ENCODE results near the gene RUNX1. TPM values are rescaled to one million over a fixed set of nuclear protein-coding genes. Genes with fewer than 3 reads are reported as not detected.
A peak's percentile ranks its signal among the peaks of the same experiment; 100 is the strongest.

Gene RUNX1
- total and polyA plus RNA-seq, 4 donors = 23.3 to 100 (median 33.4) TPM

DNA sequence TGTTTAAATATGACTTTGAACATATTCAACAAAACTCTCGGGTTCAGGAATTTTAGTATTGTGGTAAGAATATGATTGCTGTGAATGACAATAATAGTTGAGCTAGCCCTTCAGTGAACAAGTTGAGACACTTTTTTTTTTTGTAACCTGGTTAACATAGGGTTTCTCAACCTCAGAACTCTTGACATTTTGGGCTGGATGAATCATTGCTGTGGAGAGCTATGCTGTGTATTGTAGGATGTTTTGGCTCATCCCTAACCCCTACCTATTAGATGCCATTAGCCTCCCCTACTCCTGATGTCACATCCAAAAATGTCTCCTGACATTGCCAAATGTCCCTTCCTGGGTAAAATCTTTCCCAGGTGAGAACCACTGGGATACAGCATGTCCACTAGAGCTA is 113.7 kb downstream of the RUNX1 start:
- H3K4me3 ChIP-seq = no peak overlapping the region
- TF ChIP-seq, protein P1, sequence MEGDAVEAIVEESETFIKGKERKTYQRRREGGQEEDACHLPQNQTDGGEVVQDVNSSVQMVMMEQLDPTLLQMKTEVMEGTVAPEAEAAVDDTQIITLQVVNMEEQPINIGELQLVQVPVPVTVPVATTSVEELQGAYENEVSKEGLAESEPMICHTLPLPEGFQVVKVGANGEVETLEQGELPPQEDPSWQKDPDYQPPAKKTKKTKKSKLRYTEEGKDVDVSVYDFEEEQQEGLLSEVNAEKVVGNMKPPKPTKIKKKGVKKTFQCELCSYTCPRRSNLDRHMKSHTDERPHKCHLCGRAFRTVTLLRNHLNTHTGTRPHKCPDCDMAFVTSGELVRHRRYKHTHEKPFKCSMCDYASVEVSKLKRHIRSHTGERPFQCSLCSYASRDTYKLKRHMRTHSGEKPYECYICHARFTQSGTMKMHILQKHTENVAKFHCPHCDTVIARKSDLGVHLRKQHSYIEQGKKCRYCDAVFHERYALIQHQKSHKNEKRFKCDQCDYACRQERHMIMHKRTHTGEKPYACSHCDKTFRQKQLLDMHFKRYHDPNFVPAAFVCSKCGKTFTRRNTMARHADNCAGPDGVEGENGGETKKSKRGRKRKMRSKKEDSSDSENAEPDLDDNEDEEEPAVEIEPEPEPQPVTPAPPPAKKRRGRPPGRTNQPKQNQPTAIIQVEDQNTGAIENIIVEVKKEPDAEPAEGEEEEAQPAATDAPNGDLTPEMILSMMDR (IDR thresholded peaks at IDR 0.05; ENCODE audit: control extremely low read depth, extremely low read depth) = no peak
- H3K9ac ChIP-seq (ENCODE audit: insufficient read depth in 1 of 2, low read length in 2 of 2) = no peak overlapping the region
- no peaks in the 10 kb centered on the region for H3K36me3 ChIP-seq (ENCODE audit: control insufficient read depth in 4 of 4, insufficient read depth in 4 of 4, low read length in 4 of 4)
- WGBS, 2 donors = 89 to 95% methylated on average over 1 of the region's 1 CpG
- ATAC-seq (ENCODE audit: insufficient read depth, low FRiP score) = no peak
- H3K27ac ChIP-seq (ENCODE audit: low read depth in 1 of 2, low read length in 1 of 2) = no peak overlapping the region
- H3K9me3 ChIP-seq (ENCODE audit: control insufficient read depth in 4 of 4, insufficient read depth in 3 of 4, low read length in 3 of 4) = no peaks in the 10 kb centered on the region
- H3K4me1 ChIP-seq (ENCODE audit: control insufficient read depth in 5 of 5, insufficient read depth in 5 of 5, low read length in 5 of 5) = peaks cover 0 to 16% (median 3%) of the 10 kb centered on the region in 5 donors
- H3K27me3 ChIP-seq (ENCODE audit: control insufficient read depth in 3 of 3, insufficient read depth in 3 of 3, low read length in 2 of 3) = no peaks in the 10 kb centered on the region
- DNase-seq = no peak

DNA sequence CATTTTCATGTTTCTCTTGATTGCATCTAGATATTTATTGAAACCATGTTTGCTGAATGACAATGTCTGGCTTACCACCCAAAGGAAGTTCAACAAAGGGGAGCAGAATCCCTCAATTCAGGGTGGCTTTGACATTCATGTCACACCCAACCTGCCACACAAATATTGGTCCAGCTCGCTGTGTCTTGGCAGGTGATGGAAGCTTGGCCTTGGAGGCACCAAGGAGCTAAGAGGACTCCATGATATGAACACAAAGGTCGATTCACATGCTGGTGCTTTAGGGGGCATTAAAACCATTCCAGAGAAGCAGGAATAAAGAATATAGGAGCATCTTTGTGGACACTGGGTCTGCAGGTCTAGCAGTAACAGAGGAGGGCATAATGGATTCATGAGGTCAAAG is 114.8 kb downstream of the RUNX1 start:
- TF ChIP-seq, protein P1 (IDR thresholded peaks at IDR 0.05; ENCODE audit: control extremely low read depth, extremely low read depth) = no peak
- Histone ChIP-seq H3K27ac (ENCODE audit: low read depth in 1 of 2, low read length in 1 of 2) (no peak overlapping the region), H3K27me3 (ENCODE audit: control insufficient read depth in 3 of 3, insufficient read depth in 3 of 3, low read length in 2 of 3) (peaks cover 0 to 2% (median 0%) of the 10 kb centered on the region in 3 donors), H3K4me3 (no peak overlapping the region), H3K36me3 (ENCODE audit: control insufficient read depth in 4 of 4, insufficient read depth in 4 of 4, low read length in 4 of 4) (no peaks in the 10 kb centered on the region), H3K4me1 (ENCODE audit: control insufficient read depth in 5 of 5, insufficient read depth in 5 of 5, low read length in 5 of 5) (peaks cover 0 to 16% (median 3%) of the 10 kb centered on the region in 5 donors), H3K9me3 (ENCODE audit: control insufficient read depth in 4 of 4, insufficient read depth in 3 of 4, low read length in 3 of 4) (no peaks in the 10 kb centered on the region), H3K9ac (ENCODE audit: insufficient read depth in 1 of 2, low read length in 2 of 2) (no peak overlapping the region)
- no peak for DNase-seq
- no peak for ATAC-seq (ENCODE audit: insufficient read depth, low FRiP score)
- 80 to 93% methylated on average over 2 of the region's 2 CpGs for WGBS, 2 donors

DNA sequence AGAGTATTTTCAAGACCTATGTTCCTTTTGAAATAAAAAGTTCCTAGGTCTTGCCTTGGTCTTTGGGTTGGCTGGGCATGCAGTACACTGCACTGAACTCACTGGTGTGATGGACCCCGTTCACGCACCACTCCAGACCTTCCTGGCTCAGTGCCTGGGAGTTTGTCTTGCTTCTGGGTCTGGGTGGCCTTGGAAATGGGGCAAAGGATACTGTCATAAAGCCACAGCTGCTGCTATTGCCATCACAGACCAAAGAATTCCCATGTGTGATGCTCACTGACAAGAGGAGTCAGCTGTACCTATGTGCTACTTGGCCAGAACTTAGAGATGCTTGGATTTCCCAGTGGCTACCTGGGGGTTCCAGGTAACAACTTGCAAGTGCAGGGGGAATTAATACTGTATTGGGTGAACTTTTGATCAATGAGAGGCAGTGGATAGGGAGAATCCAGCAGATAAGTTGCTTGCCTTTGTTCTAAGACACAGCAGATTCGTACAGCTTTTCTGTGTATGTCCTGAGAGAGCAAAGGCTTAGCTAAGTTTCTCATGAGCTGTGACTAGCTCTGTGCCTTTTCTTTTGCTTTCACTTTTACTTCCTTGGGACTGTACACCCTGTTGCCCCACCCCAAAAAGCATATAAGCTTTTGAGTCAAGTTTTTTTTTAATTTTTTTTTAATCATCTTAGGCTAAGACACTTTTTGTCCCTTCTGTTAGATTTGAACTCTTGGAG is 115.3 kb downstream of the RUNX1 start:
- H3K27me3 ChIP-seq (ENCODE audit: control insufficient read depth in 3 of 3, insufficient read depth in 3 of 3, low read length in 2 of 3) = peaks cover 0 to 2% (median 0%) of the 10 kb centered on the region in 3 donors
- peaks cover 0 to 18% (median 3%) of the 10 kb centered on the region in 5 donors for H3K4me1 ChIP-seq (ENCODE audit: control insufficient read depth in 5 of 5, insufficient read depth in 5 of 5, low read length in 5 of 5)
- no peaks in the 10 kb centered on the region for H3K36me3 ChIP-seq (ENCODE audit: control insufficient read depth in 4 of 4, insufficient read depth in 4 of 4, low read length in 4 of 4)
- peak overlapping the region in 1 of 2 donors; percentile 17 for H3K27ac ChIP-seq (ENCODE audit: low read depth in 1 of 2, low read length in 1 of 2)
- DNase-seq (no peak), ATAC-seq (ENCODE audit: insufficient read depth, low FRiP score) (no peak)
- no peak overlapping the region for H3K9ac ChIP-seq (ENCODE audit: insufficient read depth in 1 of 2, low read length in 2 of 2)
- whole genome bisulfite sequencing, 2 donors = 69% methylated on average over 3 of the region's 3 CpGs
- no peaks in the 10 kb centered on the region for H3K9me3 ChIP-seq (ENCODE audit: control insufficient read depth in 4 of 4, insufficient read depth in 3 of 4, low read length in 3 of 4)
- TF ChIP-seq, protein P1 (IDR thresholded peaks at IDR 0.05; ENCODE audit: control extremely low read depth, extremely low read depth) = no peak
- H3K4me3 ChIP-seq = no peak overlapping the region

Measured in lung (tissue), 12 donors.